Ascending aorta (tissue), 2 donors: ENCODE measurements around the gene TNIK. TPM values are rescaled to one million over a fixed set of nuclear protein-coding genes. Genes with fewer than 3 reads are reported as not detected.

Source experiments
- DNase-seq, 2 donors: peaks; one replicate each; pipeline ENCODE4 v3.0.0-alpha.2; 2019; ENCODE audit warnings: low spot score in 2 of 2
- H3K27ac ChIP-seq, 2 donors: fragments of 200-600 bp; sonication (generic); one replicate each; pipeline ENCODE4 v1.5.1; 2016 to 2017; ENCODE audit warnings: mild to moderate bottlenecking in 1 of 2
- H3K27me3 ChIP-seq: fragments of 200-600 bp; sonication (generic); one replicate; pipeline ENCODE4 v1.5.1; 2017
- H3K36me3 ChIP-seq, 2 donors: fragments of 200-600 bp; sonication (generic); one replicate each; pipeline ENCODE4 v1.5.1; 2016
- H3K4me1 ChIP-seq, 2 donors: fragments of 200-600 bp; sonication (generic); one replicate each; pipeline ENCODE4 v1.5.1; 2016 to 2017; ENCODE audit warnings: mild to moderate bottlenecking in 1 of 2
- H3K4me3 ChIP-seq, 2 donors: fragments of 200-600 bp; sonication (generic); one replicate each; pipeline ENCODE4 v1.5.1; 2016 to 2017; ENCODE audit warnings: mild to moderate bottlenecking in 1 of 2
- H3K9me3 ChIP-seq, 2 donors: fragments of 200-600 bp; sonication (generic); one replicate each; pipeline ENCODE4 v1.5.1; 2016
- intact Hi-C: fragments of 100-400 bp; cut with DNase I; formaldehyde crosslinking; loops from one replicate; pipeline ENCODE4 v1.15.1; 2023
- total RNA-seq: library from RNA; depleted of rRNA; stranded (reverse); fragments of >200 nt; gene quantifications from one replicate; pipeline ENCODE4 v1.1.0, GENCODE V29; 2016
- TF ChIP-seq, protein P1 (sequence below), 3 experiments: fragments of 200-600 bp in 2 of 3; fragments of 450-650 bp in 1 of 3; sonication (generic) in 2 of 3; IDR thresholded peaks; one replicate each; pipeline ENCODE4 v1.5.1; 2016 to 2019; ENCODE audit warnings: antibody characterized with exemption in 3 of 3, mild to moderate bottlenecking in 1 of 3, moderate library complexity in 1 of 3

The TNIK gene
- total RNA-seq, 1 donor from 2014 or later = 0.75 TPM

GRCh38 chr3:171351676-171352075, 108.5 kb downstream of the TNIK start:
- Histone ChIP-seq H3K27ac (no peak overlapping the region), H3K4me3 (no peak overlapping the region), H3K9me3 (no peaks in the 10 kb centered on the region), H3K27me3 (no peaks in the 10 kb centered on the region), H3K4me1 (peaks cover 0 to 11% of the 10 kb centered on the region in 2 donors), H3K36me3 (no peaks in the 10 kb centered on the region)
- TF ChIP-seq, protein P1, sequence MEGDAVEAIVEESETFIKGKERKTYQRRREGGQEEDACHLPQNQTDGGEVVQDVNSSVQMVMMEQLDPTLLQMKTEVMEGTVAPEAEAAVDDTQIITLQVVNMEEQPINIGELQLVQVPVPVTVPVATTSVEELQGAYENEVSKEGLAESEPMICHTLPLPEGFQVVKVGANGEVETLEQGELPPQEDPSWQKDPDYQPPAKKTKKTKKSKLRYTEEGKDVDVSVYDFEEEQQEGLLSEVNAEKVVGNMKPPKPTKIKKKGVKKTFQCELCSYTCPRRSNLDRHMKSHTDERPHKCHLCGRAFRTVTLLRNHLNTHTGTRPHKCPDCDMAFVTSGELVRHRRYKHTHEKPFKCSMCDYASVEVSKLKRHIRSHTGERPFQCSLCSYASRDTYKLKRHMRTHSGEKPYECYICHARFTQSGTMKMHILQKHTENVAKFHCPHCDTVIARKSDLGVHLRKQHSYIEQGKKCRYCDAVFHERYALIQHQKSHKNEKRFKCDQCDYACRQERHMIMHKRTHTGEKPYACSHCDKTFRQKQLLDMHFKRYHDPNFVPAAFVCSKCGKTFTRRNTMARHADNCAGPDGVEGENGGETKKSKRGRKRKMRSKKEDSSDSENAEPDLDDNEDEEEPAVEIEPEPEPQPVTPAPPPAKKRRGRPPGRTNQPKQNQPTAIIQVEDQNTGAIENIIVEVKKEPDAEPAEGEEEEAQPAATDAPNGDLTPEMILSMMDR (IDR thresholded peaks at IDR 0.05) = no peak
- intact Hi-C loops = no loop called here
- DNase-seq = no peak

DNA sequence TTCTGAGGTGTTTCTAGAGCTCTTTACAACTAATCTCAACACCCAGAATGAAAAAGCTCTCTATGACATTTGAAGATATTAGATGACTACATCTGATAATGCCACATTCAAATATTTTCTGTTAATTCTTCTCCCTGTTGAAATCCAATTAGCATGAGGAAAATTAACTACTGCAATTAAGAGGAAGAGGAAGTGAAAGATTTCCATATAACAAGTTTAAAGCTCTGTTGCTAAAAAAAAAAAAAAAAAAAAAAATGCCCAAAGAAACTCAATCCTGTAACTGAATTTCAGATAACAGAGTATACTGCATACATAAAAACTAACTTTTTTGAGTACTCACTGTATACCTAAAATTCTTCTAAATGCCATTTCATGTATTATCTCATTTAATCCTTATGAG, 109.8 kb downstream of the TNIK start:
- Histone ChIP-seq H3K36me3 (no peaks in the 10 kb centered on the region), H3K4me3 (no peak overlapping the region), H3K27ac (no peak overlapping the region), H3K27me3 (no peaks in the 10 kb centered on the region), H3K9me3 (no peaks in the 10 kb centered on the region), H3K4me1 (peaks cover 0 to 14% of the 10 kb centered on the region in 2 donors)
- TF ChIP-seq, protein P1 (IDR thresholded peaks at IDR 0.05) = no peak
- intact Hi-C loops = no loop called here
- DNase-seq = no peak

- Histone ChIP-seq H3K36me3 (no peaks in the 10 kb centered on the region), H3K4me3 (no peak overlapping the region), H3K27me3 (no peaks in the 10 kb centered on the region), H3K27ac (no peak overlapping the region), H3K4me1 (peaks cover 0 to 14% of the 10 kb centered on the region in 2 donors), H3K9me3 (no peaks in the 10 kb centered on the region)
- intact Hi-C loops = no loop called here
- DNase-seq = no peak
- TF ChIP-seq, protein P1 (IDR thresholded peaks at IDR 0.05) = no peak
Measured at GRCh38 chr3:171349392-171349791, 110.8 kb downstream of the TNIK start.

DNA sequence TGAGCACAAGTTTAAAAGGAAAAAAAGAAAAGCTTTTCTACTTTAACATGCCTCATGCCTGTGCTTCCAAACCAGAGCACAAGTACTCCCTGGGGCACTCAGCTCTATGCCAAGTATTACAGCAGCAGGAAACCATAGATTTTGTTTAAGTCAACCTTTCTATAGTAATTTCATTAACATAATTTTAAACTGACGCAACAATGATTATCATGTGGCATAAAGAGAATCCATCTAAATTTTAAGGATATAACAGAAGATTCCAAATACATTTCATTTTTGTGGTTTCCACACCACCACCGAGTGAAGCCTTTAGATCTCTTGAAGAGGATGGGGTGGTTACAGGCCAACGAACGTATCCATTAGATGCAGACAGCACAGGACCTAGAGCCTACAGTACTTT, 112.1 kb downstream of the TNIK start:
- no peak for DNase-seq
- H3K4me3 ChIP-seq = no peak overlapping the region
- H3K4me1 ChIP-seq = peaks cover 0 to 12% of the 10 kb centered on the region in 2 donors
- H3K36me3 ChIP-seq = no peaks in the 10 kb centered on the region
- H3K27ac ChIP-seq = peak overlapping the region; percentile 59 to 66
- no peaks in the 10 kb centered on the region for H3K9me3 ChIP-seq
- no peaks in the 10 kb centered on the region for H3K27me3 ChIP-seq
- TF ChIP-seq, protein P1 (IDR thresholded peaks at IDR 0.05) = no peak
- intact Hi-C loops = no loop called here

DNA sequence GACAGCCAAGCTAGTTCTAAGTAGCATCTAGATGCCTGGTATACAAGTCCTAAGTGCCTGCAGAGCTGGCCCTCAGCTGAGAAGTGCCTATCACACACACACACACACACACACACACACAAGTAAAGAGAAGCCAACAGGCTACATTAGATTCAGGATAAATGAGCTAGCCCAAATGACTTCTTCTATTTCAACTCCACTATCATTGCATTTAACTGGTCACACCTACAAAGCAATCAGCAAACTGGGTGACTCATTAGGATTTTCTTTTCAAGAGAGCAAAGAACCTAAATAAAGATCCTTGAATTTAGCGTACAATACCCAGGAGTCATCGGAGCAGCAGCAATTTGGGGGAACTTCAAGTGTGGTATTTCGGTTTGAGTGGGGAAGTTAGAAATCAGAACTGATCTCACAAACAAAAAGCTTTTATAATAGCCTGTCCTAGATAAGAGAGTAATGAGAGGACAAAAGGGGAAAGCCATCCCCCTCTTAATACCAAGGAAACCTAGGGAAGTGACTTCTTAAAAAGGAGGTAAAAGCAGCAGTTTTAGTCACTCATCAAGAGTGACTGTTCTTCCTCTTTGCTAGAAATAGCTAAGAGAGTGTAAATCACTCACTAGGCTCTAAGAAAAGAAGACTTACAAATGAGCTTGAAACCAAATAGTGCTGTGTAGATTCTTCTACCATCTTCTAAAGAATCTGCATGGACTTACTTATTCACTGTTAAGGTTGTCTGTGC, 112.7 kb downstream of the TNIK start:
- Histone ChIP-seq H3K9me3 (no peaks in the 10 kb centered on the region), H3K27ac (peak overlapping the region; percentile 59 to 66), H3K36me3 (no peaks in the 10 kb centered on the region), H3K4me3 (no peak overlapping the region), H3K4me1 (peaks cover 0 to 12% of the 10 kb centered on the region in 2 donors), H3K27me3 (no peaks in the 10 kb centered on the region)
- no peak for DNase-seq
- intact Hi-C loops = no loop called here
- TF ChIP-seq, protein P1 (IDR thresholded peaks at IDR 0.05) = no peak
